GM12892 (cell line): ENCODE data around the gene APPBP2.

Experiments
- POLR2A ChIP-seq: IDR thresholded peaks from 2 replicates; pipeline ENCODE4 v1.6.1; 2011; ENCODE audit warnings: low read depth, low read length, control low read depth
- POLR2AphosphoS5 ChIP-seq: IDR thresholded peaks from 2 replicates; pipeline ENCODE4 v1.6.1; 2011; ENCODE audit warnings: low read depth, low read length, control low read depth
- TAF1 ChIP-seq: IDR thresholded peaks from 2 replicates; pipeline ENCODE4 v1.6.1; 2011; ENCODE audit warnings: low read depth, mild to moderate bottlenecking, control low read depth, low read length, borderline replicate concordance

DNA sequence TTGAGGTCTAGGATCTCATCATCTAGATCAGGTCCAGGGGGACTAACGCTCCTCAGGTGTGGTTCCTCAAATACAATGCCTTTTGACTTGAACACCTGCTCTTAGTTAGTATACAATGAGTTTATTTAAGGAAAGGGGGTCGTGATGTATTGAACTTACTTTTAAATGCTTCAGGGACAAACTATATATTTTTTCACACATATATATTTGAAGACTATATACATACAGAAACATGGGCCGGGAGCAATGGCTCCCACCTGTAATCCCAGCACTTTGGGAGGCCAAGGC is 122.6 kb downstream of the APPBP2 start:
- TF ChIP-seq POLR2AphosphoS5 (no peak), POLR2A (no peak), TAF1 (no peak)
